B cell (primary cell): ENCODE results near the gene EIF2AK2.

Source experiments
- EZH2 ChIP-seq: IDR thresholded peaks from 2 replicates; pipeline ENCODE4 v1.6.1; 2012; ENCODE audit warnings: borderline replicate concordance, low read depth, mild to moderate bottlenecking, moderate library complexity, low read length; ENCODE audit not compliant: insufficient read depth, poor library complexity, severe bottlenecking
- TF ChIP-seq, protein P1 (sequence below): fragments of 200-600 bp; IDR thresholded peaks from one replicate; pipeline ENCODE4 v1.8.0; 2022; ENCODE audit warnings: antibody characterized with exemption, mild to moderate bottlenecking

GRCh38 chr2:37085731-37086147 is 71.0 kb downstream of the EIF2AK2 start:
- TF ChIP-seq, protein P1, sequence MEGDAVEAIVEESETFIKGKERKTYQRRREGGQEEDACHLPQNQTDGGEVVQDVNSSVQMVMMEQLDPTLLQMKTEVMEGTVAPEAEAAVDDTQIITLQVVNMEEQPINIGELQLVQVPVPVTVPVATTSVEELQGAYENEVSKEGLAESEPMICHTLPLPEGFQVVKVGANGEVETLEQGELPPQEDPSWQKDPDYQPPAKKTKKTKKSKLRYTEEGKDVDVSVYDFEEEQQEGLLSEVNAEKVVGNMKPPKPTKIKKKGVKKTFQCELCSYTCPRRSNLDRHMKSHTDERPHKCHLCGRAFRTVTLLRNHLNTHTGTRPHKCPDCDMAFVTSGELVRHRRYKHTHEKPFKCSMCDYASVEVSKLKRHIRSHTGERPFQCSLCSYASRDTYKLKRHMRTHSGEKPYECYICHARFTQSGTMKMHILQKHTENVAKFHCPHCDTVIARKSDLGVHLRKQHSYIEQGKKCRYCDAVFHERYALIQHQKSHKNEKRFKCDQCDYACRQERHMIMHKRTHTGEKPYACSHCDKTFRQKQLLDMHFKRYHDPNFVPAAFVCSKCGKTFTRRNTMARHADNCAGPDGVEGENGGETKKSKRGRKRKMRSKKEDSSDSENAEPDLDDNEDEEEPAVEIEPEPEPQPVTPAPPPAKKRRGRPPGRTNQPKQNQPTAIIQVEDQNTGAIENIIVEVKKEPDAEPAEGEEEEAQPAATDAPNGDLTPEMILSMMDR = no peak
- no peak for TF ChIP-seq EZH2
